HS-5 (cell line): Measurements from ENCODE around the gene YLPM1.

Experiments
- DNase-seq: peaks from one replicate; pipeline ENCODE4 v3.0.0-alpha.2; 2012; ENCODE audit warnings: low read depth

Gene YLPM1

GRCh38 chr14:74871819-74872218 lies 108.7 kb downstream of the YLPM1 start:
- DNase-seq: no peak

GRCh38 chr14:74875204-74875603 lies 112.1 kb downstream of the YLPM1 start:
- DNase-seq: no peak

- no peak for DNase-seq
These were observed 113.1 kb downstream of the YLPM1 start, which contains the start of gene PROX2 for GRCh38 chr14:74875941-74876913. Gene PROX2, minus strand, starts transcription at chr14:74876145. Its CDS starts 12,311 bp downstream, at chr14:74863834.

- DNase-seq: no peak
These were observed 116.5 kb downstream of the YLPM1 start for GRCh38 chr14:74879427-74880182.

- peak; percentile 68 for DNase-seq
These were observed 118.5 kb downstream of the YLPM1 start, which contains the start of gene DLST for GRCh38 chr14:74881431-74882102. Gene DLST, plus strand, starts transcription at chr14:74881916. Its CDS starts 38 bp downstream, at chr14:74881954.

GRCh38 chr14:74882103-74882920 lies 119.2 kb downstream of the YLPM1 start:
- no peak for DNase-seq
